OCI-LY1 (cell line): ENCODE data around the gene PDE4D.

ENCODE experiments used
- H2AFZ ChIP-seq: fragments of 200-600 bp; sonication (generic), shearing (Covaris generic); 2 replicates; pipeline ENCODE4 v1.6.0; 2014; ENCODE audit warnings: antibody characterized with exemption, mild to moderate bottlenecking, low read length
- H3F3A ChIP-seq: fragments of 200-600 bp; sonication (generic), shearing (Covaris generic); 2 replicates; pipeline ENCODE4 v1.6.0; 2014; ENCODE audit warnings: mild to moderate bottlenecking, antibody characterized with exemption, low read length, moderate library complexity; ENCODE audit not compliant: insufficient read depth
- H3K27ac ChIP-seq: fragments of 200-600 bp; sonication (generic); 2 replicates; pipeline ENCODE4 v1.5.1; 2014; ENCODE audit warnings: low read length, mixed run types, mild to moderate bottlenecking, low read depth; ENCODE audit not compliant: poor library complexity, severe bottlenecking
- H3K27me3 ChIP-seq: fragments of 200-600 bp; sonication (generic); 2 replicates; pipeline ENCODE4 v1.6.0; 2014; ENCODE audit warnings: antibody characterized with exemption, mild to moderate bottlenecking, low read length, moderate library complexity; ENCODE audit not compliant: insufficient read depth
- H3K36me3 ChIP-seq: fragments of 200-600 bp; sonication (generic); 2 replicates; pipeline ENCODE4 v1.6.1; 2014; ENCODE audit warnings: mild to moderate bottlenecking, antibody characterized with exemption, low read length, moderate library complexity, mixed read lengths; ENCODE audit not compliant: insufficient read depth
- H3K4me1 ChIP-seq: fragments of 200-600 bp; sonication (generic); 2 replicates; pipeline ENCODE4 v1.5.1; 2014; ENCODE audit warnings: mild to moderate bottlenecking, low read length, moderate library complexity; ENCODE audit not compliant: insufficient read depth, severe bottlenecking
- H3K4me2 ChIP-seq: fragments of 200-600 bp; sonication (generic), shearing (Covaris generic); 2 replicates; pipeline ENCODE4 v1.6.1; 2014; ENCODE audit warnings: low read length
- H3K4me3 ChIP-seq: fragments of 200-600 bp; sonication (generic); 2 replicates; pipeline ENCODE4 v1.5.1; 2014; ENCODE audit warnings: low read length, low read depth, mild to moderate bottlenecking, mixed read lengths; ENCODE audit not compliant: poor library complexity, severe bottlenecking
- H3K79me2 ChIP-seq: fragments of 200-600 bp; shearing (Covaris generic); 2 replicates; pipeline ENCODE4 v1.6.1; 2016; ENCODE audit warnings: mixed run types, low read length, mixed read lengths; ENCODE audit not compliant: insufficient read depth
- H3K9ac ChIP-seq: fragments of 200-600 bp; sonication (generic), shearing (Covaris generic); 2 replicates; pipeline ENCODE4 v1.6.1; 2014; ENCODE audit warnings: mild to moderate bottlenecking, low read length, mixed read lengths
- H3K9me2 ChIP-seq: fragments of 200-600 bp; sonication (generic), shearing (Covaris generic); 2 replicates; pipeline ENCODE4 v1.6.1; 2014; ENCODE audit warnings: low read depth, mild to moderate bottlenecking, low read length, mixed read lengths
- H3K9me3 ChIP-seq: fragments of 200-600 bp; shearing (Covaris generic); 2 replicates; pipeline ENCODE4 v1.6.1; 2014; ENCODE audit warnings: low read length, mixed read lengths
- H4K20me1 ChIP-seq: fragments of 200-600 bp; sonication (generic), shearing (Covaris generic); 2 replicates; pipeline ENCODE4 v1.6.0; 2016; ENCODE audit warnings: mild to moderate bottlenecking, low read length; ENCODE audit not compliant: insufficient read depth
- EZH2 ChIP-seq: fragments of 200-600 bp; sonication (generic), shearing (Covaris generic); IDR thresholded peaks from 2 replicates; pipeline ENCODE4 v1.8.0; 2017; ENCODE audit warnings: borderline replicate concordance, mixed run types, mild to moderate bottlenecking, antibody characterized with exemption, low read length, moderate library complexity, mixed read lengths
- TF ChIP-seq, protein P1 (sequence below): fragments of 200-600 bp; sonication (generic), shearing (Covaris generic); IDR thresholded peaks from 2 replicates; pipeline ENCODE4 v1.5.1; 2017; ENCODE audit warnings: mild to moderate bottlenecking, antibody characterized with exemption, low read length, moderate library complexity, mixed read lengths

The PDE4D gene

GRCh38 chr5:59842999-59843398, 50.5 kb downstream of the PDE4D start:
- Histone ChIP-seq H3K27ac (no peak overlapping the region), H4K20me1 (no peaks in the 10 kb centered on the region), H3K9me3 (no peaks in the 10 kb centered on the region), H2AFZ (no peak overlapping the region), H3K4me3 (no peak overlapping the region), H3K4me1 (no peaks in the 10 kb centered on the region), H3K4me2 (no peak overlapping the region), H3K9me2 (no peaks in the 10 kb centered on the region), H3K79me2 (no peaks in the 10 kb centered on the region), H3K27me3 (no peaks in the 10 kb centered on the region), H3K9ac (no peak overlapping the region), H3K36me3 (no peaks in the 10 kb centered on the region), H3F3A (no peaks in the 10 kb centered on the region)
- TF ChIP-seq, protein P1, sequence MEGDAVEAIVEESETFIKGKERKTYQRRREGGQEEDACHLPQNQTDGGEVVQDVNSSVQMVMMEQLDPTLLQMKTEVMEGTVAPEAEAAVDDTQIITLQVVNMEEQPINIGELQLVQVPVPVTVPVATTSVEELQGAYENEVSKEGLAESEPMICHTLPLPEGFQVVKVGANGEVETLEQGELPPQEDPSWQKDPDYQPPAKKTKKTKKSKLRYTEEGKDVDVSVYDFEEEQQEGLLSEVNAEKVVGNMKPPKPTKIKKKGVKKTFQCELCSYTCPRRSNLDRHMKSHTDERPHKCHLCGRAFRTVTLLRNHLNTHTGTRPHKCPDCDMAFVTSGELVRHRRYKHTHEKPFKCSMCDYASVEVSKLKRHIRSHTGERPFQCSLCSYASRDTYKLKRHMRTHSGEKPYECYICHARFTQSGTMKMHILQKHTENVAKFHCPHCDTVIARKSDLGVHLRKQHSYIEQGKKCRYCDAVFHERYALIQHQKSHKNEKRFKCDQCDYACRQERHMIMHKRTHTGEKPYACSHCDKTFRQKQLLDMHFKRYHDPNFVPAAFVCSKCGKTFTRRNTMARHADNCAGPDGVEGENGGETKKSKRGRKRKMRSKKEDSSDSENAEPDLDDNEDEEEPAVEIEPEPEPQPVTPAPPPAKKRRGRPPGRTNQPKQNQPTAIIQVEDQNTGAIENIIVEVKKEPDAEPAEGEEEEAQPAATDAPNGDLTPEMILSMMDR, result no peak
- TF ChIP-seq EZH2, result no peak

- Histone ChIP-seq H3K79me2 (no peaks in the 10 kb centered on the region), H3K9me3 (no peaks in the 10 kb centered on the region), H3K4me3 (no peak overlapping the region), H3K27me3 (no peaks in the 10 kb centered on the region), H3K27ac (no peak overlapping the region), H3K9ac (no peak overlapping the region), H2AFZ (no peak overlapping the region), H3K4me1 (no peaks in the 10 kb centered on the region), H3F3A (no peaks in the 10 kb centered on the region), H3K4me2 (no peak overlapping the region), H3K9me2 (no peaks in the 10 kb centered on the region), H4K20me1 (no peaks in the 10 kb centered on the region), H3K36me3 (no peaks in the 10 kb centered on the region)
- TF ChIP-seq, protein P1, result no peak
- TF ChIP-seq EZH2, result no peak
Measured at GRCh38 chr5:59840200-59840601, 53.3 kb downstream of the PDE4D start.

GRCh38 chr5:59838989-59839388, 54.5 kb downstream of the PDE4D start:
- Histone ChIP-seq H3K9me3 (no peaks in the 10 kb centered on the region), H3K79me2 (no peaks in the 10 kb centered on the region), H3K36me3 (no peaks in the 10 kb centered on the region), H3K4me3 (no peak overlapping the region), H4K20me1 (no peaks in the 10 kb centered on the region), H2AFZ (no peak overlapping the region), H3K9me2 (no peaks in the 10 kb centered on the region), H3K4me2 (no peak overlapping the region), H3K27ac (no peak overlapping the region), H3K27me3 (no peaks in the 10 kb centered on the region), H3F3A (no peaks in the 10 kb centered on the region), H3K4me1 (no peaks in the 10 kb centered on the region), H3K9ac (no peak overlapping the region)
- TF ChIP-seq EZH2, result no peak
- TF ChIP-seq, protein P1, result no peak
